Kidney epithelial cell (primary cell): ENCODE measurements around the gene ESPNL. TPM values are rescaled to one million over a fixed set of nuclear protein-coding genes. Genes with fewer than 3 reads are reported as not detected.

Source experiments
- DNase-seq: peaks from one replicate; pipeline ENCODE4 v3.0.0-alpha.2; 2010; ENCODE audit warnings: low read depth
- H3K27me3 ChIP-seq: 2 replicates; pipeline ENCODE4 v1.6.0; 2011; ENCODE audit warnings: low read length; ENCODE audit not compliant: control insufficient read depth, insufficient read depth
- H3K36me3 ChIP-seq: 2 replicates; pipeline ENCODE4 v1.5.1; 2011; ENCODE audit warnings: low read length; ENCODE audit not compliant: control insufficient read depth, insufficient read depth
- H3K4me3 ChIP-seq: 2 replicates; pipeline ENCODE4 v1.5.1; 2011; ENCODE audit warnings: low read depth, mild to moderate bottlenecking, control low read depth, low read length
- CTCF ChIP-seq: IDR thresholded peaks from 2 replicates; pipeline ENCODE4 v1.5.1; 2011; ENCODE audit warnings: mild to moderate bottlenecking, moderate library complexity, low read length, control low read depth, inconsistent platforms; ENCODE audit not compliant: insufficient read depth, poor library complexity, severe bottlenecking
- total RNA-seq: library from RNA; depleted of rRNA; stranded (reverse); fragments of >200 nt; gene quantifications from 2 replicates; pipeline ENCODE4 v1.2.3, GENCODE V29; 2015

Gene ESPNL
- total RNA-seq, 1 donor from 2014 or later, result 3.8 TPM

- no peak overlapping the region for H3K4me3 ChIP-seq
- H3K36me3 ChIP-seq, result peaks cover 1% of the 10 kb centered on the region
- no peak for DNase-seq
- H3K27me3 ChIP-seq, result no peaks in the 10 kb centered on the region
- TF ChIP-seq CTCF, result no peak
Observed at GRCh38 chr2:238172439-238172838, 72.3 kb downstream of the ESPNL start.

GRCh38 chr2:238173692-238174091 lies 73.6 kb downstream of the ESPNL start:
- Histone ChIP-seq H3K36me3 (peaks cover 1% of the 10 kb centered on the region), H3K4me3 (no peak overlapping the region), H3K27me3 (no peaks in the 10 kb centered on the region)
- peak; percentile 38 for TF ChIP-seq CTCF
- DNase-seq, result no peak

- H3K36me3 ChIP-seq, result peaks cover 1% of the 10 kb centered on the region
- no peaks in the 10 kb centered on the region for H3K27me3 ChIP-seq
- no peak for TF ChIP-seq CTCF
- no peak for DNase-seq
- H3K4me3 ChIP-seq, result no peak overlapping the region
Observed at GRCh38 chr2:238174291-238174690, 74.2 kb downstream of the ESPNL start.

- H3K27me3 ChIP-seq, result no peaks in the 10 kb centered on the region
- DNase-seq, result no peak
- TF ChIP-seq CTCF, result no peak
- peaks cover 1% of the 10 kb centered on the region for H3K36me3 ChIP-seq
- no peak overlapping the region for H3K4me3 ChIP-seq
Observed at GRCh38 chr2:238174701-238175100, 74.6 kb downstream of the ESPNL start.

- peaks cover 1% of the 10 kb centered on the region for H3K36me3 ChIP-seq
- no peaks in the 10 kb centered on the region for H3K27me3 ChIP-seq
- H3K4me3 ChIP-seq, result no peak overlapping the region
- DNase-seq, result no peak
- no peak for TF ChIP-seq CTCF
Observed at GRCh38 chr2:238176613-238177012, 76.5 kb downstream of the ESPNL start.

- Histone ChIP-seq H3K4me3 (no peak overlapping the region), H3K36me3 (peaks cover 1% of the 10 kb centered on the region), H3K27me3 (no peaks in the 10 kb centered on the region)
- DNase-seq, result no peak
- no peak for TF ChIP-seq CTCF
Observed at GRCh38 chr2:238180554-238180953, 80.4 kb downstream of the ESPNL start.
